HepG2 (cell line): ENCODE results near the gene EFEMP2. TPM values are rescaled to one million over a fixed set of nuclear protein-coding genes. Genes with fewer than 3 reads are reported as not detected.

ENCODE experiments used
- KLF16 ChIP-seq, 2 experiments: sonication (generic) in 1 of 2; formaldehyde crosslinking in 1 of 2; IDR thresholded peaks; 2 replicates each; pipeline versions ENCODE4 v1.6.1 to v1.8.0; 2016 to 2023; ENCODE audit warnings: missing genetic modification reagents in 2 of 2, missing compliant biosample characterization in 1 of 2
- RFX1 ChIP-seq: fragments of 450-650 bp; IDR thresholded peaks from 2 replicates; pipeline ENCODE4 v1.6.1; 2017
- SIX1 ChIP-seq: sonication (generic); formaldehyde crosslinking; IDR thresholded peaks from 2 replicates; pipeline ENCODE4 v1.4.0; 2020; ENCODE audit warnings: missing genetic modification reagents, borderline replicate concordance
- YEATS2 ChIP-seq: sonication (generic); formaldehyde crosslinking; IDR thresholded peaks from 2 replicates; pipeline ENCODE4 v1.4.0; 2020; ENCODE audit warnings: missing genetic modification reagents, borderline replicate concordance
- ZNF558 ChIP-seq: sonication (generic); formaldehyde crosslinking; IDR thresholded peaks from 2 replicates; pipeline ENCODE4 v1.9.0; 2022; ENCODE audit warnings: mild to moderate bottlenecking, missing genetic modification reagents, borderline replicate concordance
- ZNF563 ChIP-seq: sonication (generic); formaldehyde crosslinking; IDR thresholded peaks from 2 replicates; pipeline ENCODE4 v1.8.0; 2022; ENCODE audit warnings: mild to moderate bottlenecking, moderate library complexity, missing genetic modification reagents
- ZNF672 ChIP-seq: sonication (generic); formaldehyde crosslinking; IDR thresholded peaks from 2 replicates; pipeline ENCODE4 v1.8.1; 2022; ENCODE audit warnings: missing genetic modification reagents
- ZNF768 ChIP-seq: sonication (generic); formaldehyde crosslinking; IDR thresholded peaks from 2 replicates; pipeline ENCODE4 v1.4.0; 2020; ENCODE audit warnings: missing genetic modification reagents
- polyA plus RNA-seq, 8 experiments: library from polyadenylated mRNA; depleted of rRNA in 3 of 8; stranded (reverse) in 7 of 8; unstranded in 1 of 8; fragments of >200 nt; fragmentation: Illumina TruSeq in 4 of 8; extraction: Trizol in 4 of 8; gene quantifications; 2 replicates each; pipeline versions ENCODE4 v1.2.1 to v1.2.3, GENCODE V29; 2011 to 2016; ENCODE audit warnings: low read depth in 4 of 8, missing spikeins in 1 of 8, mixed read lengths in 1 of 8; ENCODE audit not compliant: insufficient read depth in 1 of 8
- total RNA-seq, 5 experiments: library from RNA; depleted of rRNA; stranded (reverse); fragments of >200 nt; fragmentation: Illumina TruSeq; extraction: Trizol; gene quantifications; 2 replicates each; pipeline ENCODE4 v1.2.3, GENCODE V29; 2016; ENCODE audit warnings: low read depth in 1 of 5
- TF ChIP-seq, protein P1 (sequence below): IDR thresholded peaks from 2 replicates; pipeline ENCODE4 v1.6.1; 2012; ENCODE audit warnings: low read length, improper control_type of control experiment
- TF ChIP-seq, protein P2 (sequence below): sonication (generic); formaldehyde crosslinking; IDR thresholded peaks from 2 replicates; pipeline ENCODE4 v1.8.0; 2022; ENCODE audit warnings: mild to moderate bottlenecking, missing genetic modification reagents; ENCODE audit not compliant: insufficient replicate concordance
- TF ChIP-seq, protein P3 (sequence below): sonication (generic); formaldehyde crosslinking; IDR thresholded peaks from 2 replicates; pipeline ENCODE4 v1.5.0; 2020; ENCODE audit warnings: missing genetic modification reagents
- TF ChIP-seq, protein P4 (sequence below): IDR thresholded peaks from 2 replicates; pipeline ENCODE4 v1.6.1; 2016; ENCODE audit warnings: missing genetic modification reagents, missing compliant biosample characterization
- TF ChIP-seq, protein P5 (sequence below), 2 experiments: IDR thresholded peaks; 2 replicates each; pipeline ENCODE4 v1.6.1; 2011 to 2012; ENCODE audit warnings: low read length in 2 of 2, borderline replicate concordance in 1 of 2, low read depth in 1 of 2, mild to moderate bottlenecking in 1 of 2, moderate library complexity in 1 of 2
- TF ChIP-seq, protein P6 (sequence below): sonication (generic); formaldehyde crosslinking; IDR thresholded peaks from 2 replicates; pipeline ENCODE4 v1.5.1; 2020; ENCODE audit warnings: missing genetic modification reagents, mild to moderate bottlenecking, borderline replicate concordance

EFEMP2 gene
- total and polyA plus RNA-seq, 2 of the 13 experiments (the other 11 are each of a cell fraction or from before 2014, with no cell fraction given) = 7.4 to 29.7 TPM

DNA sequence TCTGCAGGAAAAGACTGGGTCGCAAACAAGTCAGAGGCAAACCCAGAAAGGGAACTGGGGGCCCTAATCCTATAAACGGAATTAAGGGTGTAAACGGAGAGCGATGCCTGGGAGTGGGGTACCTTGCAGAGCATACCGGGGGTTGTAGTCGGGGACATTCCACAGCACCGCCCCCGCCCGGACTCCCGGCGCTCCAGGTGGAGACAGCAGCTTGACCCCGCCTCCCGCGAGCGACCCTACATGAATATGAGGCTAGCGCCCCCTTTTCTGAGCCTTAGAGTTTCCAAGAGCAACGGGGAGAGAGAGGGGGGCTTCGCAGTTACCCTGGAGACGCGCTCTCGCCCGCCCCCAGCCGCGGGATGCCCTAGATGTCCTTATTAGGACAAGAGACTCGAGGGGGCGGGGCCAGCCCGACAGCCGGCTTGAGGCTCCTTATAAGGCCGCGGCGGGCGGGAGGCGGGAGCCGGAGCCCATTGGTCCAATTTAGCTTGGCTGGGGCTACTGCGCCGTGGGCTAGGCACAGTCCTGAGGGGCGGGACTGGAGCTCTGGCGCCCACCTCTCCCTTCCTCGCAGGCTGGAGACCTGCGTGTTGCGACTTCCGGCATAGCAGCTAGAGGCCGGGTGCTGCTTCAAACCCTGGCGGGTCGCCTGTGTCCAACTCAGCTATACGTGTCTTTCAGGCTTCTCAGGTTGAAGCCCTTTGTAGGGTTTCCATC is 13.3 kb downstream of the EFEMP2 start (continued):
- TF ChIP-seq, protein P1, sequence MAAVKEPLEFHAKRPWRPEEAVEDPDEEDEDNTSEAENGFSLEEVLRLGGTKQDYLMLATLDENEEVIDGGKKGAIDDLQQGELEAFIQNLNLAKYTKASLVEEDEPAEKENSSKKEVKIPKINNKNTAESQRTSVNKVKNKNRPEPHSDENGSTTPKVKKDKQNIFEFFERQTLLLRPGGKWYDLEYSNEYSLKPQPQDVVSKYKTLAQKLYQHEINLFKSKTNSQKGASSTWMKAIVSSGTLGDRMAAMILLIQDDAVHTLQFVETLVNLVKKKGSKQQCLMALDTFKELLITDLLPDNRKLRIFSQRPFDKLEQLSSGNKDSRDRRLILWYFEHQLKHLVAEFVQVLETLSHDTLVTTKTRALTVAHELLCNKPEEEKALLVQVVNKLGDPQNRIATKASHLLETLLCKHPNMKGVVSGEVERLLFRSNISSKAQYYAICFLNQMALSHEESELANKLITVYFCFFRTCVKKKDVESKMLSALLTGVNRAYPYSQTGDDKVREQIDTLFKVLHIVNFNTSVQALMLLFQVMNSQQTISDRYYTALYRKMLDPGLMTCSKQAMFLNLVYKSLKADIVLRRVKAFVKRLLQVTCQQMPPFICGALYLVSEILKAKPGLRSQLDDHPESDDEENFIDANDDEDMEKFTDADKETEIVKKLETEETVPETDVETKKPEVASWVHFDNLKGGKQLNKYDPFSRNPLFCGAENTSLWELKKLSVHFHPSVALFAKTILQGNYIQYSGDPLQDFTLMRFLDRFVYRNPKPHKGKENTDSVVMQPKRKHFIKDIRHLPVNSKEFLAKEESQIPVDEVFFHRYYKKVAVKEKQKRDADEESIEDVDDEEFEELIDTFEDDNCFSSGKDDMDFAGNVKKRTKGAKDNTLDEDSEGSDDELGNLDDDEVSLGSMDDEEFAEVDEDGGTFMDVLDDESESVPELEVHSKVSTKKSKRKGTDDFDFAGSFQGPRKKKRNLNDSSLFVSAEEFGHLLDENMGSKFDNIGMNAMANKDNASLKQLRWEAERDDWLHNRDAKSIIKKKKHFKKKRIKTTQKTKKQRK = no peak
- no peak for TF ChIP-seq SIX1
- TF ChIP-seq, protein P2, sequence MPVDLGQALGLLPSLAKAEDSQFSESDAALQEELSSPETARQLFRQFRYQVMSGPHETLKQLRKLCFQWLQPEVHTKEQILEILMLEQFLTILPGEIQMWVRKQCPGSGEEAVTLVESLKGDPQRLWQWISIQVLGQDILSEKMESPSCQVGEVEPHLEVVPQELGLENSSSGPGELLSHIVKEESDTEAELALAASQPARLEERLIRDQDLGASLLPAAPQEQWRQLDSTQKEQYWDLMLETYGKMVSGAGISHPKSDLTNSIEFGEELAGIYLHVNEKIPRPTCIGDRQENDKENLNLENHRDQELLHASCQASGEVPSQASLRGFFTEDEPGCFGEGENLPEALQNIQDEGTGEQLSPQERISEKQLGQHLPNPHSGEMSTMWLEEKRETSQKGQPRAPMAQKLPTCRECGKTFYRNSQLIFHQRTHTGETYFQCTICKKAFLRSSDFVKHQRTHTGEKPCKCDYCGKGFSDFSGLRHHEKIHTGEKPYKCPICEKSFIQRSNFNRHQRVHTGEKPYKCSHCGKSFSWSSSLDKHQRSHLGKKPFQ (CRISPR knock-in tag) = peak; percentile 6
- TF ChIP-seq, protein P3, sequence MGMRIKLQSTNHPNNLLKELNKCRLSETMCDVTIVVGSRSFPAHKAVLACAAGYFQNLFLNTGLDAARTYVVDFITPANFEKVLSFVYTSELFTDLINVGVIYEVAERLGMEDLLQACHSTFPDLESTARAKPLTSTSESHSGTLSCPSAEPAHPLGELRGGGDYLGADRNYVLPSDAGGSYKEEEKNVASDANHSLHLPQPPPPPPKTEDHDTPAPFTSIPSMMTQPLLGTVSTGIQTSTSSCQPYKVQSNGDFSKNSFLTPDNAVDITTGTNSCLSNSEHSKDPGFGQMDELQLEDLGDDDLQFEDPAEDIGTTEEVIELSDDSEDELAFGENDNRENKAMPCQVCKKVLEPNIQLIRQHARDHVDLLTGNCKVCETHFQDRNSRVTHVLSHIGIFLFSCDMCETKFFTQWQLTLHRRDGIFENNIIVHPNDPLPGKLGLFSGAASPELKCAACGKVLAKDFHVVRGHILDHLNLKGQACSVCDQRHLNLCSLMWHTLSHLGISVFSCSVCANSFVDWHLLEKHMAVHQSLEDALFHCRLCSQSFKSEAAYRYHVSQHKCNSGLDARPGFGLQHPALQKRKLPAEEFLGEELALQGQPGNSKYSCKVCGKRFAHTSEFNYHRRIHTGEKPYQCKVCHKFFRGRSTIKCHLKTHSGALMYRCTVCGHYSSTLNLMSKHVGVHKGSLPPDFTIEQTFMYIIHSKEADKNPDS (CRISPR knock-in tag) = no peak
- TF ChIP-seq ZNF768 (CRISPR knock-in tag) = no peak
- no peak for TF ChIP-seq ZNF563 (CRISPR knock-in tag)
- TF ChIP-seq, protein P4, sequence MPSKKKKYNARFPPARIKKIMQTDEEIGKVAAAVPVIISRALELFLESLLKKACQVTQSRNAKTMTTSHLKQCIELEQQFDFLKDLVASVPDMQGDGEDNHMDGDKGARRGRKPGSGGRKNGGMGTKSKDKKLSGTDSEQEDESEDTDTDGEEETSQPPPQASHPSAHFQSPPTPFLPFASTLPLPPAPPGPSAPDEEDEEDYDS (CRISPR knock-in tag) = peak; percentile 94
- no peak for TF ChIP-seq ZNF558 (CRISPR knock-in tag)
- TF ChIP-seq KLF16 (CRISPR knock-in tag; IDR thresholded peaks at IDR 0.05) = no peak; a peak in 2 of 4 replicates
- TF ChIP-seq, protein P5, sequence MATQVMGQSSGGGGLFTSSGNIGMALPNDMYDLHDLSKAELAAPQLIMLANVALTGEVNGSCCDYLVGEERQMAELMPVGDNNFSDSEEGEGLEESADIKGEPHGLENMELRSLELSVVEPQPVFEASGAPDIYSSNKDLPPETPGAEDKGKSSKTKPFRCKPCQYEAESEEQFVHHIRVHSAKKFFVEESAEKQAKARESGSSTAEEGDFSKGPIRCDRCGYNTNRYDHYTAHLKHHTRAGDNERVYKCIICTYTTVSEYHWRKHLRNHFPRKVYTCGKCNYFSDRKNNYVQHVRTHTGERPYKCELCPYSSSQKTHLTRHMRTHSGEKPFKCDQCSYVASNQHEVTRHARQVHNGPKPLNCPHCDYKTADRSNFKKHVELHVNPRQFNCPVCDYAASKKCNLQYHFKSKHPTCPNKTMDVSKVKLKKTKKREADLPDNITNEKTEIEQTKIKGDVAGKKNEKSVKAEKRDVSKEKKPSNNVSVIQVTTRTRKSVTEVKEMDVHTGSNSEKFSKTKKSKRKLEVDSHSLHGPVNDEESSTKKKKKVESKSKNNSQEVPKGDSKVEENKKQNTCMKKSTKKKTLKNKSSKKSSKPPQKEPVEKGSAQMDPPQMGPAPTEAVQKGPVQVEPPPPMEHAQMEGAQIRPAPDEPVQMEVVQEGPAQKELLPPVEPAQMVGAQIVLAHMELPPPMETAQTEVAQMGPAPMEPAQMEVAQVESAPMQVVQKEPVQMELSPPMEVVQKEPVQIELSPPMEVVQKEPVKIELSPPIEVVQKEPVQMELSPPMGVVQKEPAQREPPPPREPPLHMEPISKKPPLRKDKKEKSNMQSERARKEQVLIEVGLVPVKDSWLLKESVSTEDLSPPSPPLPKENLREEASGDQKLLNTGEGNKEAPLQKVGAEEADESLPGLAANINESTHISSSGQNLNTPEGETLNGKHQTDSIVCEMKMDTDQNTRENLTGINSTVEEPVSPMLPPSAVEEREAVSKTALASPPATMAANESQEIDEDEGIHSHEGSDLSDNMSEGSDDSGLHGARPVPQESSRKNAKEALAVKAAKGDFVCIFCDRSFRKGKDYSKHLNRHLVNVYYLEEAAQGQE (IDR thresholded peaks at IDR 0.05; ENCODE audit: borderline replicate concordance in 1 of 2, low read depth in 1 of 2, low read length in 2 of 2) = no peak
- TF ChIP-seq, protein P6, sequence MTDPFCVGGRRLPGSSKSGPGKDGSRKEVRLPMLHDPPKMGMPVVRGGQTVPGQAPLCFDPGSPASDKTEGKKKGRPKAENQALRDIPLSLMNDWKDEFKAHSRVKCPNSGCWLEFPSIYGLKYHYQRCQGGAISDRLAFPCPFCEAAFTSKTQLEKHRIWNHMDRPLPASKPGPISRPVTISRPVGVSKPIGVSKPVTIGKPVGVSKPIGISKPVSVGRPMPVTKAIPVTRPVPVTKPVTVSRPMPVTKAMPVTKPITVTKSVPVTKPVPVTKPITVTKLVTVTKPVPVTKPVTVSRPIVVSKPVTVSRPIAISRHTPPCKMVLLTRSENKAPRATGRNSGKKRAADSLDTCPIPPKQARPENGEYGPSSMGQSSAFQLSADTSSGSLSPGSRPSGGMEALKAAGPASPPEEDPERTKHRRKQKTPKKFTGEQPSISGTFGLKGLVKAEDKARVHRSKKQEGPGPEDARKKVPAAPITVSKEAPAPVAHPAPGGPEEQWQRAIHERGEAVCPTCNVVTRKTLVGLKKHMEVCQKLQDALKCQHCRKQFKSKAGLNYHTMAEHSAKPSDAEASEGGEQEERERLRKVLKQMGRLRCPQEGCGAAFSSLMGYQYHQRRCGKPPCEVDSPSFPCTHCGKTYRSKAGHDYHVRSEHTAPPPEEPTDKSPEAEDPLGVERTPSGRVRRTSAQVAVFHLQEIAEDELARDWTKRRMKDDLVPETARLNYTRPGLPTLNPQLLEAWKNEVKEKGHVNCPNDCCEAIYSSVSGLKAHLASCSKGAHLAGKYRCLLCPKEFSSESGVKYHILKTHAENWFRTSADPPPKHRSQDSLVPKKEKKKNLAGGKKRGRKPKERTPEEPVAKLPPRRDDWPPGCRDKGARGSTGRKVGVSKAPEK (CRISPR knock-in tag) = no peak
- TF ChIP-seq YEATS2 = no peak
- no peak for TF ChIP-seq ZNF672
- peak; percentile 71 for TF ChIP-seq RFX1
